SK-N-SH (cell line): ENCODE results near the gene MPHOSPH8.
"Not testable (repeated sequence)": the region's sequence is repeated elsewhere in the genome, so short reads cannot be mapped to it uniquely, and the experiment has no call there.

Experiments used
- EP300 ChIP-seq, 2 experiments: IDR thresholded peaks; 2 replicates each; pipeline versions ENCODE4 v1.4.0 to v1.6.1; 2012; ENCODE audit warnings: borderline replicate concordance in 1 of 2, low read depth in 1 of 2, low read length in 1 of 2
- FOXM1 ChIP-seq: IDR thresholded peaks from 2 replicates; pipeline ENCODE4 v1.4.0; 2012; ENCODE audit warnings: low read depth, mild to moderate bottlenecking
- MEF2A ChIP-seq: IDR thresholded peaks from 2 replicates; pipeline ENCODE4 v1.4.0; 2012; ENCODE audit warnings: low read depth, borderline replicate concordance
- POLR2AphosphoS5 ChIP-seq: IDR thresholded peaks from 2 replicates; pipeline ENCODE4 v1.6.1; 2012; ENCODE audit warnings: low read depth, low read length
- RFX5 ChIP-seq: IDR thresholded peaks from 2 replicates; pipeline ENCODE4 v1.6.1; 2012; ENCODE audit warnings: mild to moderate bottlenecking, improper control_type of control experiment, low read length
- SMC3 ChIP-seq: IDR thresholded peaks from 2 replicates; pipeline ENCODE4 v1.6.1; 2012; ENCODE audit warnings: low read depth, low read length, improper control_type of control experiment
- TAF1 ChIP-seq: IDR thresholded peaks from 2 replicates; pipeline ENCODE4 v1.6.1; 2012; ENCODE audit warnings: low read depth, mild to moderate bottlenecking, low read length, moderate library complexity, borderline replicate concordance
- TF ChIP-seq, protein P1 (sequence below): fragments of 200-600 bp; sonication (generic); IDR thresholded peaks from 2 replicates; pipeline ENCODE4 v1.6.1; 2017; ENCODE audit warnings: antibody characterized with exemption, mild to moderate bottlenecking, moderate library complexity
- TF ChIP-seq, protein P2 (sequence below): IDR thresholded peaks from 2 replicates; pipeline ENCODE4; 2012

DNA sequence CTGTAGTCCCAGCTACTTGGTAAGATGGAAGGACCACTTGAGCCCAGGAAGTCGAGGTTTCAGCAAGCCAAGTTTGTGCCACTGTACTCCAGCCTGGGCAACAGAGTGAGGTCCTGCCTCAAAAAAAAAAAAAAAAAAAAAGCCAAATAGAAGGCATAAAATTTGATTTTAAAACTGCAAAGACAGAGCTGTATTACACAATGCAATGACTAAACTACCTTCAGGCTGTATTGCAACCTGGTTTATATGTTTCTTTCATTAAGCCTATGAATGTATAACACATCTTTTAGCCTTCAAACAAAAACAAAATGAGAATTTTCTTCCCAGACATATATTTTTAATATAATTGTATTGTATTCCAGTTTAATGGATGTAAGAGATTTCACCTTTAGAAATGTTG is 75.6 kb downstream of the MPHOSPH8 start:
- not testable (repeated sequence) for TF ChIP-seq FOXM1; RFX5; SMC3; MEF2A; POLR2AphosphoS5; TAF1; EP300 (IDR thresholded peaks at IDR 0.05; ENCODE audit: borderline replicate concordance in 1 of 2, low read depth in 1 of 2, low read length in 1 of 2)
- TF ChIP-seq, protein P1, sequence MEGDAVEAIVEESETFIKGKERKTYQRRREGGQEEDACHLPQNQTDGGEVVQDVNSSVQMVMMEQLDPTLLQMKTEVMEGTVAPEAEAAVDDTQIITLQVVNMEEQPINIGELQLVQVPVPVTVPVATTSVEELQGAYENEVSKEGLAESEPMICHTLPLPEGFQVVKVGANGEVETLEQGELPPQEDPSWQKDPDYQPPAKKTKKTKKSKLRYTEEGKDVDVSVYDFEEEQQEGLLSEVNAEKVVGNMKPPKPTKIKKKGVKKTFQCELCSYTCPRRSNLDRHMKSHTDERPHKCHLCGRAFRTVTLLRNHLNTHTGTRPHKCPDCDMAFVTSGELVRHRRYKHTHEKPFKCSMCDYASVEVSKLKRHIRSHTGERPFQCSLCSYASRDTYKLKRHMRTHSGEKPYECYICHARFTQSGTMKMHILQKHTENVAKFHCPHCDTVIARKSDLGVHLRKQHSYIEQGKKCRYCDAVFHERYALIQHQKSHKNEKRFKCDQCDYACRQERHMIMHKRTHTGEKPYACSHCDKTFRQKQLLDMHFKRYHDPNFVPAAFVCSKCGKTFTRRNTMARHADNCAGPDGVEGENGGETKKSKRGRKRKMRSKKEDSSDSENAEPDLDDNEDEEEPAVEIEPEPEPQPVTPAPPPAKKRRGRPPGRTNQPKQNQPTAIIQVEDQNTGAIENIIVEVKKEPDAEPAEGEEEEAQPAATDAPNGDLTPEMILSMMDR, result not testable (repeated sequence)
- TF ChIP-seq, protein P2, sequence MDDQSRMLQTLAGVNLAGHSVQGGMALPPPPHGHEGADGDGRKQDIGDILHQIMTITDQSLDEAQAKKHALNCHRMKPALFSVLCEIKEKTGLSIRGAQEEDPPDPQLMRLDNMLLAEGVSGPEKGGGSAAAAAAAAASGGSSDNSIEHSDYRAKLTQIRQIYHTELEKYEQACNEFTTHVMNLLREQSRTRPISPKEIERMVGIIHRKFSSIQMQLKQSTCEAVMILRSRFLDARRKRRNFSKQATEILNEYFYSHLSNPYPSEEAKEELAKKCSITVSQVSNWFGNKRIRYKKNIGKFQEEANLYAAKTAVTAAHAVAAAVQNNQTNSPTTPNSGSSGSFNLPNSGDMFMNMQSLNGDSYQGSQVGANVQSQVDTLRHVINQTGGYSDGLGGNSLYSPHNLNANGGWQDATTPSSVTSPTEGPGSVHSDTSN, result not testable (repeated sequence)
